ENCODE measurements around the gene SMIM36. TPM values are rescaled to one million over a fixed set of nuclear protein-coding genes. Genes with fewer than 3 reads are reported as not detected.
"Not testable (repeated sequence)": the region's sequence is repeated elsewhere in the genome, so short reads cannot be mapped to it uniquely, and the experiment has no call there.

SMIM36 gene
- total RNA-seq, 1 experiment from 2014 or later: not detected

- Histone ChIP-seq H3K4me3 (no peak overlapping the region), H3K4me1 (peaks cover 11% of the 10 kb centered on the region), H3K27ac (no peak overlapping the region), H3K36me3 (no peaks in the 10 kb centered on the region), H3K27me3 (no peaks in the 10 kb centered on the region), H3K9me3 (replicated peaks) (no peaks in the 10 kb centered on the region)
- no peak for DNase-seq
Observed at GRCh38 chr17:55440391-55440790, 70.9 kb downstream of the SMIM36 start.

GRCh38 chr17:55437159-55437605 is 74.1 kb downstream of the SMIM36 start:
- Histone ChIP-seq H3K36me3 (no peaks in the 10 kb centered on the region), H3K4me1 (peaks cover 15% of the 10 kb centered on the region), H3K27ac (no peak overlapping the region), H3K27me3 (no peaks in the 10 kb centered on the region), H3K4me3 (no peak overlapping the region), H3K9me3 (replicated peaks) (no peaks in the 10 kb centered on the region)
- DNase-seq: no peak

GRCh38 chr17:55436224-55437158 is 74.8 kb downstream of the SMIM36 start:
- H3K4me3 ChIP-seq: no peak overlapping the region
- no peaks in the 10 kb centered on the region for H3K36me3 ChIP-seq
- no peak for DNase-seq
- H3K9me3 ChIP-seq (replicated peaks): no peaks in the 10 kb centered on the region
- no peak overlapping the region for H3K27ac ChIP-seq
- peaks cover 15% of the 10 kb centered on the region for H3K4me1 ChIP-seq
- H3K27me3 ChIP-seq: no peaks in the 10 kb centered on the region

GRCh38 chr17:55435408-55435807 is 75.8 kb downstream of the SMIM36 start:
- Histone ChIP-seq H3K9me3 (replicated peaks) (no peaks in the 10 kb centered on the region), H3K27ac (no peak overlapping the region), H3K36me3 (no peaks in the 10 kb centered on the region), H3K27me3 (no peaks in the 10 kb centered on the region), H3K4me1 (peaks cover 15% of the 10 kb centered on the region), H3K4me3 (no peak overlapping the region)
- DNase-seq: no peak

GRCh38 chr17:55434721-55435120 is 76.5 kb downstream of the SMIM36 start:
- no peaks in the 10 kb centered on the region for H3K9me3 ChIP-seq (replicated peaks)
- DNase-seq: no peak
- no peaks in the 10 kb centered on the region for H3K27me3 ChIP-seq
- H3K4me3 ChIP-seq: no peak overlapping the region
- no peak overlapping the region for H3K27ac ChIP-seq
- H3K4me1 ChIP-seq: peaks cover 15% of the 10 kb centered on the region
- H3K36me3 ChIP-seq: no peaks in the 10 kb centered on the region

GRCh38 chr17:55433629-55434422 is 77.4 kb downstream of the SMIM36 start:
- H3K27ac ChIP-seq: peak overlapping the region; percentile 22; the same call in 1 of the 2 replicates
- no peaks in the 10 kb centered on the region for H3K36me3 ChIP-seq
- H3K9me3 ChIP-seq (replicated peaks): no peaks in the 10 kb centered on the region
- H3K4me3 ChIP-seq: no peak overlapping the region
- DNase-seq: peak in 1 of 2 experiments; percentile 40
- peaks cover 15% of the 10 kb centered on the region for H3K4me1 ChIP-seq
- no peaks in the 10 kb centered on the region for H3K27me3 ChIP-seq

GRCh38 chr17:55433029-55433628 is 78.1 kb downstream of the SMIM36 start:
- H3K36me3 ChIP-seq: no peaks in the 10 kb centered on the region
- no peaks in the 10 kb centered on the region for H3K9me3 ChIP-seq (replicated peaks)
- no peaks in the 10 kb centered on the region for H3K27me3 ChIP-seq
- no peak for DNase-seq
- peaks cover 15% of the 10 kb centered on the region for H3K4me1 ChIP-seq
- no peak overlapping the region for H3K4me3 ChIP-seq
- H3K27ac ChIP-seq: no peak overlapping the region

- no peaks in the 10 kb centered on the region for H3K27me3 ChIP-seq
- no peaks in the 10 kb centered on the region for H3K36me3 ChIP-seq
- H3K9me3 ChIP-seq (replicated peaks): no peaks in the 10 kb centered on the region
- H3K27ac ChIP-seq: no peak overlapping the region
- DNase-seq: no peak
- peaks cover 11% of the 10 kb centered on the region for H3K4me1 ChIP-seq
- H3K4me3 ChIP-seq: no peak overlapping the region
Observed at GRCh38 chr17:55432358-55433028, 78.8 kb downstream of the SMIM36 start.

GRCh38 chr17:55431914-55432313 is 79.3 kb downstream of the SMIM36 start:
- H3K4me3 ChIP-seq; H3K27me3 ChIP-seq; DNase-seq; H3K36me3 ChIP-seq; H3K4me1 ChIP-seq; H3K9me3 ChIP-seq (replicated peaks); H3K27ac ChIP-seq: not testable (repeated sequence)

- Histone ChIP-seq H3K4me3 (no peak overlapping the region), H3K4me1 (peaks cover 7% of the 10 kb centered on the region), H3K9me3 (replicated peaks) (no peaks in the 10 kb centered on the region), H3K27me3 (no peaks in the 10 kb centered on the region), H3K27ac (no peak overlapping the region), H3K36me3 (no peaks in the 10 kb centered on the region)
- DNase-seq: no peak
Observed at GRCh38 chr17:55430541-55431288, 80.5 kb downstream of the SMIM36 start.

GRCh38 chr17:55427587-55427882 is 83.7 kb downstream of the SMIM36 start:
- Histone ChIP-seq H3K27me3 (no peaks in the 10 kb centered on the region), H3K9me3 (replicated peaks) (no peaks in the 10 kb centered on the region), H3K4me3 (no peak overlapping the region), H3K27ac (no peak overlapping the region), H3K4me1 (no peaks in the 10 kb centered on the region), H3K36me3 (no peaks in the 10 kb centered on the region)
- no peak for DNase-seq

GRCh38 chr17:55426851-55427586 is 84.2 kb downstream of the SMIM36 start:
- DNase-seq: no peak
- H3K36me3 ChIP-seq: no peaks in the 10 kb centered on the region
- H3K27me3 ChIP-seq: no peaks in the 10 kb centered on the region
- no peak overlapping the region for H3K27ac ChIP-seq
- H3K4me3 ChIP-seq: no peak overlapping the region
- no peaks in the 10 kb centered on the region for H3K4me1 ChIP-seq
- H3K9me3 ChIP-seq (replicated peaks): no peaks in the 10 kb centered on the region

- DNase-seq: no peak
- H3K4me3 ChIP-seq: no peak overlapping the region
- no peaks in the 10 kb centered on the region for H3K9me3 ChIP-seq (replicated peaks)
- no peaks in the 10 kb centered on the region for H3K4me1 ChIP-seq
- no peaks in the 10 kb centered on the region for H3K36me3 ChIP-seq
- H3K27ac ChIP-seq: no peak overlapping the region
- H3K27me3 ChIP-seq: no peaks in the 10 kb centered on the region
Observed at GRCh38 chr17:55424893-55425540, 86.2 kb downstream of the SMIM36 start.

Measured in SJCRH30 (cell line).